SJCRH30 (cell line): Measurements from ENCODE around the gene NFKBIA. TPM values are rescaled to one million over a fixed set of nuclear protein-coding genes. Genes with fewer than 3 reads are reported as not detected.
"Not testable (repeated sequence)": the region's sequence is repeated elsewhere in the genome, so short reads cannot be mapped to it uniquely, and the experiment has no call there.

Source experiments
- DNase-seq, 2 experiments: peaks; one replicate each; pipeline ENCODE4 v3.0.0-alpha.2; 2015 to 2020
- H3K27ac ChIP-seq: fragments of 250-450 bp; sonication (Bioruptor Pico); 2 replicates; pipeline ENCODE4 v1.5.1; 2020; ENCODE audit warnings: mild to moderate bottlenecking, moderate library complexity
- H3K27me3 ChIP-seq: fragments of 250-450 bp; sonication (Bioruptor Pico); 2 replicates; pipeline ENCODE4 v1.5.1; 2020; ENCODE audit warnings: mild to moderate bottlenecking, moderate library complexity
- H3K36me3 ChIP-seq: fragments of 250-450 bp; sonication (Bioruptor Pico); 2 replicates; pipeline ENCODE4 v1.5.1; 2020; ENCODE audit warnings: mild to moderate bottlenecking, moderate library complexity
- H3K4me1 ChIP-seq: fragments of 250-450 bp; sonication (Bioruptor Pico); 2 replicates; pipeline ENCODE4 v1.5.1; 2020; ENCODE audit warnings: mild to moderate bottlenecking, moderate library complexity
- H3K4me3 ChIP-seq: fragments of 250-450 bp; sonication (Bioruptor Pico); 2 replicates; pipeline ENCODE4 v1.5.1; 2020; ENCODE audit warnings: mild to moderate bottlenecking, moderate library complexity
- H3K9me3 ChIP-seq: fragments of 250-450 bp; sonication (Bioruptor Pico); replicated peaks from 2 replicates; pipeline ENCODE4 v1.5.1; 2020; ENCODE audit warnings: mild to moderate bottlenecking, moderate library complexity
- total RNA-seq: library from RNA; depleted of rRNA; stranded (reverse); fragments of >200 nt; shearing (Covaris generic); gene quantifications from 2 replicates; pipeline ENCODE4 v1.2.3, GENCODE V29; 2014

NFKBIA gene
- total RNA-seq, 1 experiment from 2014 or later = 25.7 TPM

- Histone ChIP-seq H3K9me3 (no peaks in the 10 kb centered on the region), H3K27me3 (no peaks in the 10 kb centered on the region), H3K4me1 (0 out of 2 replicates have a peak, but pooled peaks cover 4% of the 10 kb centered on the region), H3K4me3 (peak overlapping the region; percentile 93), H3K27ac (no peak overlapping the region; the same call in 1 of the 2 replicates), H3K36me3 (peaks cover 37% of the 10 kb centered on the region)
- DNase-seq = no peak
Measured at GRCh38 chr14:35403114-35403602, 1.4 kb downstream of the NFKBIA start.

DNA sequence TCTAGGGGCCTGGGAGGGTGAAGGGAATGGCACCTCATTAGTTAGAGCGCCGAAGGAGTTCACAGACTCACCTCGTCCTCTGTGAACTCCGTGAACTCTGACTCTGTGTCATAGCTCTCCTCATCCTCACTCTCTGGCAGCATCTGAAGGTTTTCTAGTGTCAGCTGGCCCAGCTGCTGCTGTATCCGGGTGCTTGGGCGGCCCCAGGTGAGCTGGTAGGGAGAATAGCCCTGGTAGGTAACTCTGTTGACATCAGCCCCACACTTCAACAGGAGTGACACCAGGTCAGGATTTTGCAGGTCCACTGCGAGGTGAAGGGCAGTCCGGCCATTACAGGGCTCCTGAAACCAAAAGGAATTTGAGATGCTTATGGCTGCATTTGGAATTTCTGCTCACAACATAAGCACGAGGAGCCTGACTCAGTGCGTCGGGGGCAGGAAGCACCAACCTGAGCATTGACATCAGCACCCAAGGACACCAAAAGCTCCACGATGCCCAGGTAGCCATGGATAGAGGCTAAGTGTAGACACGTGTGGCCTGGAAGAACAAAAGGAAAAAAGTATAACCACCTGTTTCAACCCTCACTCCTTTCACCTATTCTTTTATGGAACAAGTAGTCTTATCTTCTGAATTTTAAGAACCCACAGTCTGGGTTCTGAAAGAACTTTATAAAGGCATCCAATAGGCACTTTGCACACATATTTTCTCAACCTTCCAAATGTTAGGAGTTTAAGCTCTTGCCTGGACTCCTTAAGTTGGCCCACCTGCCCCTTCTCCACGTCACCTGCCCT, 2.0 kb downstream of the NFKBIA start:
- Histone ChIP-seq H3K27ac (no peak overlapping the region), H3K27me3 (no peaks in the 10 kb centered on the region), H3K9me3 (no peaks in the 10 kb centered on the region), H3K4me1 (0 out of 2 replicates have a peak, but pooled peaks cover 4% of the 10 kb centered on the region), H3K36me3 (peaks cover 37% of the 10 kb centered on the region), H3K4me3 (no peak overlapping the region)
- DNase-seq = no peak

DNA sequence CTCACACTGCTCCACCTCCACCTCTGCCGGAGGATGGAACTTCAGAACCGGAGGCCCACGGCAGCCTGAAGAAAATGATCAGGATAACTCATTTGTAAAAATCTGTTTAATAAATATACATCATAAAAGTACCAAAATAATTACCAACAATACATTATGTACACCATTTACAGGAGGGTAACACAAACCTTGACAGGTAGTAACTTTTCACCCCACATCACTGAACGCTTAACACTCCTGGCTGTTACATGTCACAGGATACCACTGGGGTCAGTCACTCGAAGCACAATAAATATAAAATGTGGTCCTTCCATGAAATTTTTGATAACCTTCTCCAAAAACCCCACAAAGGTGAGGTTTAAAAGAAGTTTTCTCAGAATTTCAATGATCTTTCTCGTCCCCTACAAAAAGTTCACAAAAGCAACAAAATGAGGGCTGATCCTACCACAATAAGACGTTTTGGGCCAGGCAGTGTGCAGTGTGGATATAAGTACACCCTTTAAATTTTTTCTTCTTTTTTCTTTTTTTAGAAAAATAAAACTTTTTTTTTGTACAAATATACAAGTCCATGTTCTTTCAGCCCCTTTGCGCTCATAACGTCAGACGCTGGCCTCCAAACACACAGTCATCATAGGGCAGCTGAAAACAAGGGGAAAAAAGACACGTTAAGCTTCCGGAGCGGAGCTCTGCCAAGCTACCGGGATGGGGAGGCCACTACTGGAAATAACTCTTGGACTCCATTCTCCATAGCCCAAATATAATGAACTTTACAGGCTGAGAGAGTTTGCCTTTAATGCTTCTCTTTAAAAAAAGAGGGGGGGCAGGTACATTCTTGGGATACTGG, 2.9 kb downstream of the NFKBIA start:
- Histone ChIP-seq H3K4me3 (no peak overlapping the region), H3K4me1 (0 out of 2 replicates have a peak, but pooled peaks cover 4% of the 10 kb centered on the region), H3K36me3 (peaks cover 37% of the 10 kb centered on the region), H3K27ac (no peak overlapping the region), H3K9me3 (no peaks in the 10 kb centered on the region), H3K27me3 (no peaks in the 10 kb centered on the region)
- DNase-seq = no peak

GRCh38 chr14:35400648-35401421, 3.7 kb downstream of the NFKBIA start:
- DNase-seq = no peak
- H3K4me3 ChIP-seq = no peak overlapping the region
- no peak overlapping the region for H3K27ac ChIP-seq
- peaks cover 37% of the 10 kb centered on the region for H3K36me3 ChIP-seq
- H3K4me1 ChIP-seq = 0 out of 2 replicates have a peak, but pooled peaks cover 4% of the 10 kb centered on the region
- no peaks in the 10 kb centered on the region for H3K9me3 ChIP-seq
- H3K27me3 ChIP-seq = no peaks in the 10 kb centered on the region

GRCh38 chr14:35399083-35399937, 5.2 kb downstream of the NFKBIA start:
- Histone ChIP-seq H3K9me3 (no peaks in the 10 kb centered on the region), H3K4me3 (no peak overlapping the region), H3K4me1 (no peaks in the 10 kb centered on the region), H3K27me3 (no peaks in the 10 kb centered on the region), H3K36me3 (peaks cover 37% of the 10 kb centered on the region), H3K27ac (no peak overlapping the region)
- no peak for DNase-seq

GRCh38 chr14:35398071-35398584, 6.4 kb downstream of the NFKBIA start:
- no peaks in the 10 kb centered on the region for H3K4me1 ChIP-seq
- no peak overlapping the region for H3K4me3 ChIP-seq
- H3K27ac ChIP-seq = no peak overlapping the region
- H3K9me3 ChIP-seq = no peaks in the 10 kb centered on the region
- no peak for DNase-seq
- H3K27me3 ChIP-seq = no peaks in the 10 kb centered on the region
- H3K36me3 ChIP-seq = peaks cover 33% of the 10 kb centered on the region

DNA sequence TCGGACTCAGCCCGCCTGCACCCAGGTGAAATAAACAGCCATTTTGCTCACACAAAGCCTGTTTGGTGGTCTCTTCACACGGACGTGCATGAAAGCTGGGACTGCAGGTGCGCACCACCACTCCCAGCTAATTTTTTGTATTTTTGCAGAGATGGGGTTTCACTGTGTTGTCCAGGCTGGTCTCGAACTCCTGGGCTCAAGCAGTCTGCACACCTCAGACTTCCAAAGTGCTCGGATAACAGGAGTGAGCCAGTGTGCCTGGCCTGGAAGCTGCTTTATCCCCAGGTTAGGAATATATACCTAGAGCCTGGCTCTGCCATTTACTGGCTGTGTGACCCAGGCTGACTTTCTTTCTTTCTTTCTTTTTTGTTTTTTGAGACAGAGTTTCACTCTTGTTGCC, 7.9 kb downstream of the NFKBIA start:
- H3K4me3 ChIP-seq, H3K27ac ChIP-seq, H3K4me1 ChIP-seq, H3K9me3 ChIP-seq, DNase-seq, H3K27me3 ChIP-seq: not testable (repeated sequence)
- H3K36me3 ChIP-seq = peaks cover 18% of the 10 kb centered on the region

DNA sequence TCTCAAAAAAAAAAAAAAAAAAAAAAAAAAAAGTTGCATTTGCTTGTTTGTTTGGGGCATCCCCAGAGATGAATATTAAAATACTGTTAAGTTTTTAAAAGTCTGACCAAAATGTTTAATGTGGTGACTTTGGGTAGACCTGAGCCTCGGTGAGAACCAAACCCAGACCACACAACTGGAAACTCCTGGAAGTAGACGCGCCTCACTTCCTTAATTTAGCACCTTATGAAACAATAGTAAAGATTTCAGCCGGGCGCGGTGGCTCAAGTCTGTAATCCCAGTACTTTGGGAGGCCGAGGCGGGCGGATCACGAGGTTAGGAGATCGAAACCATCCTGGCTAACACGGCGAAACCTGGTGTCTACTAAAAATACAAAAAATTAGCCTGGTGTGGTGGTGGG, 9.3 kb downstream of the NFKBIA start:
- H3K9me3 ChIP-seq = no peaks in the 10 kb centered on the region
- H3K4me1 ChIP-seq = no peaks in the 10 kb centered on the region
- no peak overlapping the region for H3K4me3 ChIP-seq
- H3K27me3 ChIP-seq = no peaks in the 10 kb centered on the region
- H3K27ac ChIP-seq = no peak overlapping the region
- peaks cover 5% of the 10 kb centered on the region for H3K36me3 ChIP-seq
- no peak for DNase-seq

DNA sequence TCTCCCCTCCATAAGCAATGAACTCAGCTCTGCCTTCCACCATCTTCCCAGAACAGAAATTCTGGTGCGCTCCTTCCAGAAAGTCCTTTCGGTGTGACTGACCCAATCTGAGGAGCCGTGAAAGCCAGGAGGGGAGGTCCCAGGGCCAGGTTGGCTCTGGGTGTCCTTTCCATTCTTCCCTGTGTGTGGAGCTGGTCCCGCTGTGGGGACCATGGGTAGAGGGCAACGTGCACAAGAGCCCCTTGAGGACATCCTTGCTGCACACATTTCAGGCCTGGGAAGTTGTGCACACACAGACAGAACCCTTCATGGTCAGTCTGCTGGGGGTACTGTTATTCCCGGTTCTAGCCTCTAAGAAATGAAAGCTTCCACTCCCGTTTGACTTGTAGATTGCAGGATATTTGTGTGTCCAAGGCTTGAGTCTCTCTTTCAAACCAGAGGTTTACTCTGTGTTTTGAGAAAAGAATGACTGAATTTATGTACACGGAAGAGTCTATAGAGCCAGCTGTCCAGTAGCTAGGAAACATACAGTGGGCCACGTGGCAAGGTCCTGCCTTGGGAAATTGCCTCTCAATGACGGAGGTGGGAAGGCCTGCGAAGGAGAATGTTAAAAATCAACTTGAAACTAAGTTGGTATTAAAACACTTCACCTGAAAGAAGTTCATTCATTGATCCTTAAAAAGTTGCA, 10.1 kb downstream of the NFKBIA start:
- Histone ChIP-seq H3K4me1 (no peaks in the 10 kb centered on the region), H3K36me3 (no peaks in the 10 kb centered on the region)

DNA sequence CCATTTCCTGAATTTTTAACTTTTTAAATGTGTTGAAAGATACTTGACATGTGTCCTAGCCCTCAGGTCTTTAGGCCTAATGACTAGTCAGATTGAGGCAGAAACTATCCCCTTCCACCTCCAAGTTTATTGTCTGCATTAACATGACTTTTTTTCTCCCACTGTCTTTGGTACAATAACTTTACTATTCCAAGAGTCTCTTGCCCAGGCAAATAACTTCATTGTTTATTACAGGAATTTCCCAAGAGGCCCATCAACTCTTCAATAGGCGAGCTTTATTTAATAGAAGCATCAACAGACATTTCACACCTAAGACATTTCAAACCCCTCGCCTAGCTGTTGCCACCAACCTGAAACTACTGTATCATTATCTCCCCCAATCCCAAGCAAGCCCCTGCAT, 10.7 kb downstream of the NFKBIA start:
- H3K27me3 ChIP-seq = no peaks in the 10 kb centered on the region
- H3K27ac ChIP-seq = no peak overlapping the region

More for the DNA sequence above, 10.1 kb downstream of the NFKBIA start:
- no peak for DNase-seq
- Histone ChIP-seq H3K9me3 (no peaks in the 10 kb centered on the region), H3K4me3 (no peak overlapping the region), H3K27ac (no peak overlapping the region), H3K27me3 (no peaks in the 10 kb centered on the region)

GRCh38 chr14:35392103-35392502, 12.4 kb downstream of the NFKBIA start:
- Histone ChIP-seq H3K27me3 (no peaks in the 10 kb centered on the region), H3K9me3 (no peaks in the 10 kb centered on the region), H3K4me1 (no peaks in the 10 kb centered on the region)

More for the DNA sequence above, 10.7 kb downstream of the NFKBIA start:
- no peaks in the 10 kb centered on the region for H3K36me3 ChIP-seq
- no peak for DNase-seq
- H3K4me1 ChIP-seq = no peaks in the 10 kb centered on the region
- H3K4me3 ChIP-seq = no peak overlapping the region
- no peaks in the 10 kb centered on the region for H3K9me3 ChIP-seq

DNA sequence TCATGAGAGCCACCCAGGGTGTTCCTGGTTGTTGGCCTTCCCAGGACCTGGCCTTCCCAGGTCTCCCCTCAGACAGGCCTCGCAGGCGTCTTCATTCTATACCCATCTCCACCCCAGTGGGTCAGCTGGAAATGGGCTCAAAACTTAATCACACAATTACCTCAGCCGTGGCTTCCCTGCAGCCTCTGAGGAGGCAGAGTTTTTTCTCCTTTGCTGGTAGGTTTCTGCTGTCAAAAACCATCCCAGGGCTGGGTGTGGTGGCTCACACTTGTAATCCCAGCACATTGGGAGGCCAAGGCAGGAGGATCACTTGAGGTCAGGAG, 13.2 kb downstream of the NFKBIA start:
- H3K27me3 ChIP-seq = no peaks in the 10 kb centered on the region
- no peak overlapping the region for H3K27ac ChIP-seq
- H3K4me3 ChIP-seq = no peak overlapping the region
- no peaks in the 10 kb centered on the region for H3K4me1 ChIP-seq
- DNase-seq = no peak
- H3K36me3 ChIP-seq = no peaks in the 10 kb centered on the region
- H3K9me3 ChIP-seq = no peaks in the 10 kb centered on the region

More at GRCh38 chr14:35392103-35392502, 12.4 kb downstream of the NFKBIA start:
- no peak for DNase-seq
- Histone ChIP-seq H3K27ac (no peak overlapping the region), H3K4me3 (no peak overlapping the region), H3K36me3 (no peaks in the 10 kb centered on the region)
